Inferior parietal cortex (tissue), 1 donor: ENCODE measurements around the gene ZNF253.
"Not testable (repeated sequence)": the region's sequence is repeated elsewhere in the genome, so short reads cannot be mapped to it uniquely, and the experiment has no call there.

Experiments used
- DNase-seq: peaks from one replicate; pipeline ENCODE4 v3.0.0-alpha.2; 2016; ENCODE audit errors: extremely low spot score

The ZNF253 gene

DNA sequence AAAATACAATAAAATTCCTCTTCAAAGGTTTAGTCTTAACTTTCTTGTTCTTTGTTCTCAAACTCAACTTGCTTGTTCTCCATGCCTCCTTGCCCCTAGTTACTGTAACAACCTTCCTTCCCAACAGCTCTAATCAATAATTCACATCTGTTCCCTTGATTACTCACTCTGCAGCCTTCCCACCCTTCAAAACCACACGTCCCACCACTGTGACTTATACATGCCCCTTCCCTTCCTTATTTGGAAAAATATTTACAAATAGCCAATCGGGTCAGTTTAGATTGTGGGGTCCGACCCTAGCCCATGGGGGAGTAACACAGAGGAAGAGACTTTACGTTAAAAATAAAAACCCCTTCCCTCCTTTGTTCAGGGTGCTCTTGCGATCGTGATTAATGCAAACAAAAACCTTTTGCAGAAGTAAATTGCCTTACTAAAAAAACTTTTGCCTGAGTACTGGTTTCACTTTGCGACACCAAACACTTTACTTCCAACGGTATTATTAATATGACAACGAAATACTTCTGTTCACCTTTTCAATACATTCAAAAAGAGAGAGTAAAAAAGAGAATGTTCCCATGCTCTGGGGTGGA, 34.6 kb downstream of the ZNF253 start:
- no peak for DNase-seq

DNA sequence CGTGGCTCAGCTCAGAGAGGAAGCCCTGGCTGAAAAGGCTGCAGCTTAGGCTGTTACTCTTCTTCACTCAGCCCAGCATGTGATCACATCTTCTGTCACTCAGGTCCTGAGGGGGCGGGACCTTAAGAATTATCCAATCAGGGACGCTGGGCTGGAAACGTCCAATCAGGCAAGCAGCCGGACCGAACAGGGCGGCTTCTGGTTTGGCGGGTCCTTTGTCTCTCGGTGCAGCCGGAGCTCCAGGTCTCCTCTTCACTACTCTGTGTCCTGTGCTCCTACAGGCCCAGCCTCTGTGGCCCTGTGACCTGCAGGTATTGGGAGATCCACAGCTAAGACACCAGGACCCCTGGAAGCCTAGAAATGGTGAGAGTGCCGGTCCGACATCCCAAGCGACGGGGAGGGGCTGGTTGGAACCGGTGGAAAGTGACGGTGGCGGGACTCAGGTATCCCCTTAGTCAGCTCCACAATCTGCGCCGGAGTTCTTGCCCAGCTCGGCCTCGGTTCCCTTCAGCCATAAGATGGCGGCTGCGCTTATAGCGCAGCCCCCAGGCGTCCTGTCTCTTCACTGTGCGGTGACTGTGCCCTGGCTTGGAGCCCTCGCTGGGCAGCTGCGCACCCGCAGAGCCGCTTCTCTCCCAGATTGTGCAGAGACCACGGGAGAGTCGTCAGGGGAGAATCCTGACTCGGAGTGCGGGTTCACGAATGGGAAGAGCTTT, 35.2 kb downstream of the ZNF253 start, which contains the start of gene ZNF93:
Gene ZNF93, plus strand, starts transcription at position 218 of the 716 bp plus-strand sequence. Its CDS starts 143 bp downstream, at position 361.
- peak; percentile 96 for DNase-seq

DNA sequence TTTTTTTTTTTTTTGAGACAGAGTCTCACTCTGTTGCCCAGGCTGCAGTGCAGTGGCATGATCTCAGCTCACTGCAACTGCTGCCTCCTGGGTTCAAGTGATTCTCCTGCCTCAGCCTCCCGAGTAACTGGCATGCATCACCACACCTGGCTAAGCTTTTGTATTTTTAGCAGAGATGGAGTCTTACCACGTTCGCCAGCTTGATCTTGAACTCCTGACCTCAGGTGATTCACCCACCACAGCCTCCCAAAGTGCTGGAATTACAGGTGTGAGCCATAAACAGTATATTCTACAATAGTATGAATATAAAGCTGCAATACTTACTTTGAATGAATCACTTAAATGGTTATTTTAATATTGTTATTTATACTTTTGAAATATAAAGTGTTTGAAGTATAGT, 41.9 kb downstream of the ZNF253 start:
- DNase-seq: not testable (repeated sequence)

DNA sequence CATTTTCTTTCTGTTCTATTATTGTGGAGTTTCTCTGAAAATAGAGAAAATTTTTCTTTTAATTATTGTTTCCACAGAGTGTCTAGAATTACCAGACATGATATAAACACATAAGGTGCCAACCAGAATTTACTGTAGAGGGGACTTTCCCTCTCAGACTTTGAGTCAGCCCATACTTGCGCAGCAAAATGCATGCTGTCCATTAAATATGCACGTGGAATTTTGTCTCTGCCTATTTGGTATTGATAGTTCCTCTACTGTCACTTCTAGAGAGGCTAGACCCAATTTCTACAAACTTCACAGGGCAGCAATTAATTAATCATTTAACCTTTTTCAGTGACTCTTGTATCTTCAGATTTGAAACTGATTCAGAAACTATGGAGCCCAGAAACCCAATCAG, 44.0 kb downstream of the ZNF253 start:
- no peak for DNase-seq

DNA sequence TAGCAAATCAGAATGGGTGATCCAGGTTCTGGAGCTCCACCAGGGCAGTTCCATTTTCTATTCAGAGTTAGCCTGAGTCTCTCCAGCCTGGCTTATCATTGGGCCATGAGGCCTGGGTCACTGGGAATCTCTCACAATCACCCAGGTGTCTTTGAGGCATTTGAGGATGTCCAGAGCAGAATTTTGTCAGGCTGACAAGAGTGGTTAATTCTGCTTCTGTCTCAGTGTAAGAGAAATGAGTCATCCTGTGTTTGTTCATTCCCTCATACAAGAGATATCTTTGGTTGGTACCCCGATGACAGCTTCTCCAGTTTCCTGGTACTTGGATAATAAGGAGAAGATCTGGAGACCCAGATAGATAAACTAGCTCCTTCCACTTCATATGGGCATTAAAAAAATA, 45.5 kb downstream of the ZNF253 start:
- no peak for DNase-seq

DNA sequence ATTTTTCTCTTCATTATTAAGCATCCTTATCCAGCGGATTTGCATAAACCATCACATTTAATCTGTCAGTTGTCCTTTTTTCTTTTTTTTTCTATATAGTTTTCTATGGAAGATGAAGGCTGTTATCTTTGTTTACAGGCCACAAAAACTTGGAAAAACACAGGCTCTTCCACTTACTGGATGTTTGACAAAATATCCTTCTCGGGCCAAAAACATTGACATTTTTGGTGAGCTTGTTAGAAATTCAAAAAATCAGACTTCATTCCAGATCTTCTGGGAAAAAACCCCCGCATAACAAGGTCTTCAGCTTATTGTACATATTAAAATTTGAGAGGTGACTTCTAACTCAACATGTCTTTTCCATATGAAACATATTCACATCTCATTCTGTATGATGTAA, 48.9 kb downstream of the ZNF253 start:
- DNase-seq: no peak

DNA sequence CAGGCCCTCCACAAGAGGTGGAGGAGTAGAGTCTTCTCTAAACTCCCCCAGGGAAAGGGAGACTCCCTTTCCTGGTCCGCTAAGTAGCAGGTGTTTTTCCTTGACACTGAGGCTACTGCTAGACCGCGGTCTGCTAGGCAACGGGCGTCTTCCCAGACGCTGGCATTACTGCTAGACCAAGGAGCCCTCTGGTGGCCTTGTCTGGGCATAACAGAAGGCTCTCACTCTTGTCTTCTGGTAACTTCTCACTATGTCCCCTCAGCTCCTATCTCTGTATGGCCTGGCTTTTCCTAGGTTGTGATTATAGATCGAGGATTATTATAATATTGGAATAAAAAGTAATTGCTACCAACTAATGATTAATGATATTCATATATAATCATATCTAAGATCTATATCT, 64.7 kb downstream of the ZNF253 start:
- peak; percentile 27 for DNase-seq

DNA sequence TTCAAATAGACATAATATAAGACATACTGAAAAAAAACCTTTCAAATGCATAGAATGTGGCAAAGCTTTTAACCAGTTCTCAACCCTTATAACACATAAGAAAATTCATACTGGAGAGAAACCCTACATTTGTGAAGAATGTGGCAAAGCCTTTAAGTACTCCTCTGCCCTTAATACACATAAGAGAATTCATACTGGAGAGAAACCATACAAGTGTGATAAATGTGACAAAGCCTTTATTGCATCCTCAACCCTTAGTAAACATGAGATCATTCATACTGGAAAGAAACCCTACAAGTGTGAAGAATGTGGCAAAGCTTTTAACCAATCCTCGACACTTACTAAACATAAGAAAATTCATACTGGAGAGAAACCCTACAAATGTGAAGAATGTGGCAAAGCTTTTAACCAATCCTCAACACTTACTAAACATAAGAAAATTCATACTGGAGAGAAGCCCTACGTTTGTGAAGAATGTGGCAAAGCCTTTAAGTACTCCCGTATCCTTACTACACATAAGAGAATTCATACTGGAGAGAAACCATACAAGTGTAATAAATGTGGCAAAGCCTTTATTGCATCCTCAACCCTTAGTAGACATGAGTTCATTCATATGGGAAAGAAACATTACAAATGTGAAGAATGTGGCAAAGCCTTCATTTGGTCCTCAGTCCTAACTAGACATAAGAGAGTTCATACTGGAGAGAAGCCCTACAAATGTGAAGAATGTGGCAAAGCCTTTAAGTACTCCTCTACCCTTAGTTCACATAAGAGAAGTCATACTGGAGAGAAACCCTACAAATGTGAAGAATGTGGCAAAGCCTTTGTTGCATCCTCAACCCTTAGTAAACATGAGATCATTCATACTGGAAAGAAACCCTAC, 68.0 kb downstream of the ZNF253 start:
- DNase-seq: not testable (repeated sequence)

DNA sequence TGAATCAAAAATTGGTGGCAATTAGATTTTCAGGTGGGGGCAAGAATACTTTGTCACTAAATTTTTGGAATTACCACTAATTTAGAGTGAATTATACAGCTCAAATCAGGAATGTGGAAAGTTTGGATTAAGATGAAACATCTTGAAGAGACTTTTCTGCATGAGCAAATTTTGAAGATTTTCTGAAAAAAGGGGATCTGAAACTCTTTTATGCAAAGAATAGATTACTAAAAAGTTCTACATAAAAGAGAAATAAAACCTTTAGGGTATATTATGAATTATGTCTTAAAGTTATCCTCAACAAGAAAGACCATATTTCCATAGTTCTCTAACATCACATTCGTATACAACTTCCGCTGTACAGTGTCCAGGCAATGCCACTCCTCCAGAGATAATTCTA, 71.7 kb downstream of the ZNF253 start:
- no peak for DNase-seq

DNA sequence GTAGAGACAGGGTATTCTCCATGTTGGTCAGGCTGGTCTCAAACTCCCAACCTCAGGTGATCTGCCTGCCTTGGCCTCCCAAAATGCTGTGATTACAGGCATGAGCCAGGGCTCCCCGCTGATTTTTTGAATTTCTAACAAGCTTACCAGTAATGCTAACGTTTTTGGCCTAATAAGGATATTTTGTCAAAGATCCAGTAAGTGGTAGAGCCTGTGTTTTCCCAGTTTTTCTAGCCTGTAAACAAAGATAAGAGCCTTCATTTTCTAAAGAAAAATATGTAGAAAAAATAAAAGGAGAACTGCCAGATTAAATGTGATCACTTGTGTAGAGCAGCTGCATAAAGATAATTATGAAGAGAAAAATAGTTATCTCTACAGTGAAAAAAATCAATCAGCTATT, 72.8 kb downstream of the ZNF253 start:
- DNase-seq: no peak

DNA sequence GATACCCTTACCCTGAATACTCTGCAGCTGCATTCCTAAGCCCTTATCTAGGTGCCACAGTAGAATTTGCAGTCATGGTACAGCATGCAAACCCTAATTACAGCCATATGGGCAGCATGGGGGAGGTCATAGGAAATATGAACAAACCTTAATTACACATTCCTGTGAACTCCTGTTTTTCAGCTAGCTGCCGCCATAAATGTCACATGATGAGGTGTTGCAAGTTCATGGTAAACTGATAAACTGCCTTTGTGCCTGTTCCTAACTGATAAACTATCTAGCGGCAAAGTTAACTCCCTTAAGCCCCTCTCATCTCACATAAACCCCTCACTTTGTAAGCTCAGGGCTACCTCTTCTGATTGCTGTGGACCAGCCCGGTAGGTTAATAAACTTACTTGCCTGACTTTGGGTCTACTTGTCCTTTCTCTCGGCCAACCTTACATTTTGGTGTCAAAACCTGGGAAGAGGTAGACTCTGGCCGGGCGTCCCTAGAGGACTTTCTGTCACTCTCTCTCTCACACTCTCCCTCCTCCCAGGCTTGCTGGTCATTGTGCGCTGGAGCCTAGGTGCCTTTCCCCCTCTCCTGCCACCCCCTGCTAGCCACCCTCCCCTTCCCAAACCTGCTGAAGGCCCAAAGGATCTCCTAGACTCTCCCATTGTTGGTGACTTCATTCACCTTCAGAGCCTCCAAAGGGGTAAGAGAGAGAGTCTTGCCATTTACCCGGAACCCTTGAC, 78.3 kb downstream of the ZNF253 start:
- no peak for DNase-seq
